Body of pancreas (tissue), 4 donors: Measurements from ENCODE around the gene WARS2.

ENCODE experiments used
- CTCF ChIP-seq, 7 experiments: fragments of 450-650 bp in 4 of 7; fragments of 200-600 bp in 3 of 7; sonication (generic) in 3 of 7; IDR thresholded peaks; one replicate each; pipeline ENCODE4 v1.5.1; 2016 to 2019; ENCODE audit warnings: antibody characterized with exemption in 7 of 7
- POLR2A ChIP-seq, 3 donors: fragments of 450-650 bp; IDR thresholded peaks; one replicate each; pipeline ENCODE4 v1.6.1; 2016; ENCODE audit warnings: antibody characterized with exemption in 3 of 3, mild to moderate bottlenecking in 2 of 3

- TF ChIP-seq CTCF (IDR thresholded peaks at IDR 0.05) (no peak), POLR2A (IDR thresholded peaks at IDR 0.05) (no peak)
Measured at GRCh38 chr1:119007670-119008482, 132.6 kb downstream of the WARS2 start.
